Measurements from ENCODE around the gene RTP5.

DNA sequence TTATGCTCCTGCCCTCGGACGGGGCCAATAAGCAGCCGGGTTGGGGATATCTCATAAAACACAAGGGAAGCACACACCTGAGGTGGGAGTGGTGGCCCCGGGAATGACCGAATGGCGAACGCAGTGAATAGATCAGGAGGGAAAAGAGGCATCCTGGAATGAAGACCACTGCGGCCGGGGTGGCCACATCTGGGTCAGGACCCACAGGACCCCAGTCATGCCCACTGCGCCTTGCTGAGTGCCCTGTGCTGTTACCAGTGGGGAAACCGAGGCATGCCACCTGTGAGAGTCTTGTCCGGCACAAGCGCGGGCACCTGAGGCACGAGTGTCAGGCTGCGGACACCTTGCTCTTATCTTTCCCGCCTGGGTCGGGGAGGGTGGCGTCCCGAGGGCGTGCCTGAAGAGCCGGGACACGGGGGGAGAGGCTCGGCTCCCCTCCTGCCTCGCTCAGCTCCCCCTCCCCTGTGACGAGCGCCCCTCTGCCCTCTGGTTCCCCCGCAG is 12.4 kb upstream of the RTP5 start:
- TF ChIP-seq, protein P1, sequence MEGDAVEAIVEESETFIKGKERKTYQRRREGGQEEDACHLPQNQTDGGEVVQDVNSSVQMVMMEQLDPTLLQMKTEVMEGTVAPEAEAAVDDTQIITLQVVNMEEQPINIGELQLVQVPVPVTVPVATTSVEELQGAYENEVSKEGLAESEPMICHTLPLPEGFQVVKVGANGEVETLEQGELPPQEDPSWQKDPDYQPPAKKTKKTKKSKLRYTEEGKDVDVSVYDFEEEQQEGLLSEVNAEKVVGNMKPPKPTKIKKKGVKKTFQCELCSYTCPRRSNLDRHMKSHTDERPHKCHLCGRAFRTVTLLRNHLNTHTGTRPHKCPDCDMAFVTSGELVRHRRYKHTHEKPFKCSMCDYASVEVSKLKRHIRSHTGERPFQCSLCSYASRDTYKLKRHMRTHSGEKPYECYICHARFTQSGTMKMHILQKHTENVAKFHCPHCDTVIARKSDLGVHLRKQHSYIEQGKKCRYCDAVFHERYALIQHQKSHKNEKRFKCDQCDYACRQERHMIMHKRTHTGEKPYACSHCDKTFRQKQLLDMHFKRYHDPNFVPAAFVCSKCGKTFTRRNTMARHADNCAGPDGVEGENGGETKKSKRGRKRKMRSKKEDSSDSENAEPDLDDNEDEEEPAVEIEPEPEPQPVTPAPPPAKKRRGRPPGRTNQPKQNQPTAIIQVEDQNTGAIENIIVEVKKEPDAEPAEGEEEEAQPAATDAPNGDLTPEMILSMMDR (conservative IDR thresholded peaks at IDR 0.05; ENCODE audit: low read depth, low read length), result no peak
- TF ChIP-seq EZH2 (IDR thresholded peaks at IDR 0.05; ENCODE audit: borderline replicate concordance, low read depth, low read length, poor library complexity, severe bottlenecking), result no peak
